UCSD-AML1 (cell line): ENCODE data around the gene ZNF682.
"Not testable (repeated sequence)": the region's sequence is repeated elsewhere in the genome, so short reads cannot be mapped to it uniquely, and the experiment has no call there.

Experiments
- DNase-seq: peaks from one replicate; lab custom pipeline; 2025; ENCODE audit not compliant: unreplicated experiment; lab: John Stamatoyannopoulos, UW

The ZNF682 gene

GRCh38 chr19:20039203-20039723, at the start of gene ZNF682:
Gene ZNF682, minus strand, starts transcription at chr19:20039505. Its CDS starts 160 bp downstream, at chr19:20039345.
- DNase-seq: no peak

- DNase-seq: not testable (repeated sequence)
Observed at GRCh38 chr19:20082876-20083275, 43.6 kb upstream of the ZNF682 start.

GRCh38 chr19:20082232-20082833, 43.0 kb upstream of the ZNF682 start:
- not testable (repeated sequence) for DNase-seq

GRCh38 chr19:20080656-20081055, 41.4 kb upstream of the ZNF682 start:
- no peak for DNase-seq

- no peak for DNase-seq
Observed at GRCh38 chr19:20079476-20079875, 40.2 kb upstream of the ZNF682 start.

GRCh38 chr19:20078581-20079031, 39.3 kb upstream of the ZNF682 start:
- DNase-seq: no peak

GRCh38 chr19:20077791-20078463, 38.6 kb upstream of the ZNF682 start, which contains the start of gene ZNF90:
Gene ZNF90, plus strand, starts transcription at chr19:20078000. Its CDS starts 133 bp downstream, at chr19:20078133.
- DNase-seq: no peak

GRCh38 chr19:20072936-20073335, 33.6 kb upstream of the ZNF682 start:
- no peak for DNase-seq

- DNase-seq: no peak
Observed at GRCh38 chr19:20070691-20071090, 31.4 kb upstream of the ZNF682 start.

GRCh38 chr19:20068559-20068958, 29.3 kb upstream of the ZNF682 start:
- DNase-seq: not testable (repeated sequence)

- no peak for DNase-seq
Observed at GRCh38 chr19:20067943-20068342, 28.6 kb upstream of the ZNF682 start.

- DNase-seq: no peak
Observed at GRCh38 chr19:20066861-20067260, 27.6 kb upstream of the ZNF682 start.

GRCh38 chr19:20060282-20060681, 21.0 kb upstream of the ZNF682 start:
- no peak for DNase-seq

- DNase-seq: not testable (repeated sequence)
Observed at GRCh38 chr19:20058738-20059137, 19.4 kb upstream of the ZNF682 start.

- no peak for DNase-seq
Observed at GRCh38 chr19:20051841-20052768, 12.8 kb upstream of the ZNF682 start.

- not testable (repeated sequence) for DNase-seq
Observed at GRCh38 chr19:20045742-20046141, 6.4 kb upstream of the ZNF682 start.

GRCh38 chr19:20044663-20045062, 5.4 kb upstream of the ZNF682 start:
- no peak for DNase-seq

GRCh38 chr19:20038358-20039202, 725 bp downstream of the ZNF682 start:
- DNase-seq: no peak

- no peak for DNase-seq
Observed at GRCh38 chr19:20035935-20036334, 3.4 kb downstream of the ZNF682 start.

GRCh38 chr19:20028611-20029010, 10.7 kb downstream of the ZNF682 start:
- no peak for DNase-seq
